ENCODE data around the gene HBG2.

The HBG2 gene

GRCh38 chr11:5234381-5234834 lies 20.2 kb downstream of the HBG2 start, which contains the start of gene HBD:
HBD (minus strand) TSS chr11:5234483; CDS start chr11:5234433, 50 bp downstream.
- Histone ChIP-seq H3K9me3 (ENCODE audit: severe bottlenecking) (no peaks in the 10 kb centered on the region), H3K36me3 (ENCODE audit: low read depth) (no peaks in the 10 kb centered on the region), H3K27ac (ENCODE audit: poor library complexity, severe bottlenecking) (no peak within 1 kb of the TSS), H3K4me1 (ENCODE audit: insufficient read depth, poor library complexity, severe bottlenecking) (no peaks in the 10 kb centered on the region), H3K27me3 (ENCODE audit: insufficient read depth, poor library complexity, severe bottlenecking) (peaks cover 4% of the 10 kb centered on the region), H3K4me3 (ENCODE audit: severe bottlenecking) (no peak within 1 kb of the TSS)
- DNase-seq (ENCODE audit: low spot score) = no peak
- TF ChIP-seq, protein P1, sequence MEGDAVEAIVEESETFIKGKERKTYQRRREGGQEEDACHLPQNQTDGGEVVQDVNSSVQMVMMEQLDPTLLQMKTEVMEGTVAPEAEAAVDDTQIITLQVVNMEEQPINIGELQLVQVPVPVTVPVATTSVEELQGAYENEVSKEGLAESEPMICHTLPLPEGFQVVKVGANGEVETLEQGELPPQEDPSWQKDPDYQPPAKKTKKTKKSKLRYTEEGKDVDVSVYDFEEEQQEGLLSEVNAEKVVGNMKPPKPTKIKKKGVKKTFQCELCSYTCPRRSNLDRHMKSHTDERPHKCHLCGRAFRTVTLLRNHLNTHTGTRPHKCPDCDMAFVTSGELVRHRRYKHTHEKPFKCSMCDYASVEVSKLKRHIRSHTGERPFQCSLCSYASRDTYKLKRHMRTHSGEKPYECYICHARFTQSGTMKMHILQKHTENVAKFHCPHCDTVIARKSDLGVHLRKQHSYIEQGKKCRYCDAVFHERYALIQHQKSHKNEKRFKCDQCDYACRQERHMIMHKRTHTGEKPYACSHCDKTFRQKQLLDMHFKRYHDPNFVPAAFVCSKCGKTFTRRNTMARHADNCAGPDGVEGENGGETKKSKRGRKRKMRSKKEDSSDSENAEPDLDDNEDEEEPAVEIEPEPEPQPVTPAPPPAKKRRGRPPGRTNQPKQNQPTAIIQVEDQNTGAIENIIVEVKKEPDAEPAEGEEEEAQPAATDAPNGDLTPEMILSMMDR (IDR thresholded peaks at IDR 0.05; ENCODE audit: poor library complexity, severe bottlenecking) = no peak
- no peak for ATAC-seq (ENCODE audit: low read depth)

GRCh38 chr11:5233307-5233706 lies 21.3 kb downstream of the HBG2 start:
- DNase-seq (ENCODE audit: low spot score) (no peak), ATAC-seq (ENCODE audit: low read depth) (no peak)
- Histone ChIP-seq H3K36me3 (ENCODE audit: low read depth) (no peaks in the 10 kb centered on the region), H3K4me3 (ENCODE audit: severe bottlenecking) (no peak overlapping the region), H3K27me3 (ENCODE audit: insufficient read depth, poor library complexity, severe bottlenecking) (no peaks in the 10 kb centered on the region), H3K4me1 (ENCODE audit: insufficient read depth, poor library complexity, severe bottlenecking) (no peaks in the 10 kb centered on the region), H3K27ac (ENCODE audit: poor library complexity, severe bottlenecking) (no peak overlapping the region), H3K9me3 (ENCODE audit: severe bottlenecking) (no peaks in the 10 kb centered on the region)
- TF ChIP-seq, protein P1 (IDR thresholded peaks at IDR 0.05; ENCODE audit: poor library complexity, severe bottlenecking) = no peak

DNA sequence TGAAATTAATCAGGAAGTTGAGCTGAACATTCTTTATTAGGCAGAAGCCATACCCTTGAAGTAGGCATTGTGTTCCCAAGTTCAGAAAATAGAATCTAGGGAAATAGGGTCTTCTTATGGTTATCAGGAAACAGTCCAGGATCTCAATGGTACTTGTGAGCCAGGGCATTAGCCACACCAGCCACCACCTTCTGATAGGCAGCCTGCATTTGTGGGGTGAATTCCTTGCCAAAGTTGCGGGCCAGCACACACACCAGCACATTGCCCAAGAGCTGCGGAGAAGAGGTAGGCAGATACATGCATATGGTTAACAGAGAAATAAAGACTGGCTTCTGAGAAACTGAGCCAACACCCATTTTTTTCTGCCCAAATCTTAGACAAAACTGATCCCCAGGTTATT lies 21.8 kb downstream of the HBG2 start:
- ATAC-seq (ENCODE audit: low read depth) (no peak), DNase-seq (ENCODE audit: low spot score) (no peak)
- Histone ChIP-seq H3K27me3 (ENCODE audit: insufficient read depth, poor library complexity, severe bottlenecking) (no peaks in the 10 kb centered on the region), H3K4me3 (ENCODE audit: severe bottlenecking) (no peak overlapping the region), H3K9me3 (ENCODE audit: severe bottlenecking) (no peaks in the 10 kb centered on the region), H3K4me1 (ENCODE audit: insufficient read depth, poor library complexity, severe bottlenecking) (no peaks in the 10 kb centered on the region), H3K36me3 (ENCODE audit: low read depth) (no peaks in the 10 kb centered on the region), H3K27ac (ENCODE audit: poor library complexity, severe bottlenecking) (no peak overlapping the region)
- TF ChIP-seq, protein P1 (IDR thresholded peaks at IDR 0.05; ENCODE audit: poor library complexity, severe bottlenecking) = no peak

DNA sequence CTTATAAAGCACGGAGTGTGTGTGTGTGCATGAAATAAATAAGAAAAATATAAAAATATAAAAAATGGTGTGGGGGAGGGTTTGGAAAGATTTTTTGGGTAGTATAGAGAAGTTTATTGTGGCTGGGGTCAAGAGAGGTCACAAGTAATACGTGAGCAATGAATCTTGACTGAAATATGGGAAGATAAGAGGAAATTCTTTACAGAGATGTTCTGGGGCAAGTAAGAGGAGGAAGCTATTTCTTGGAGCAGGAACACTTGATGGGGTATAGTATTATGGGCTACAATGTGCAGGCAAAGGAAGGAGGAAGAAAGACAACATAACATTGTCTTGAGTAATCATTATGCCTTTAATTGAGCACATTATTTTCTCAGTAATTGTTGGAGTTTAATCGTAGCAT lies 22.4 kb downstream of the HBG2 start:
- H3K36me3 ChIP-seq (ENCODE audit: low read depth) = no peaks in the 10 kb centered on the region
- ATAC-seq (ENCODE audit: low read depth) (no peak), DNase-seq (ENCODE audit: low spot score) (no peak)
- no peak overlapping the region for H3K27ac ChIP-seq (ENCODE audit: poor library complexity, severe bottlenecking)
- no peaks in the 10 kb centered on the region for H3K4me1 ChIP-seq (ENCODE audit: insufficient read depth, poor library complexity, severe bottlenecking)
- no peaks in the 10 kb centered on the region for H3K9me3 ChIP-seq (ENCODE audit: severe bottlenecking)
- no peak overlapping the region for H3K4me3 ChIP-seq (ENCODE audit: severe bottlenecking)
- H3K27me3 ChIP-seq (ENCODE audit: insufficient read depth, poor library complexity, severe bottlenecking) = no peaks in the 10 kb centered on the region
- TF ChIP-seq, protein P1 (IDR thresholded peaks at IDR 0.05; ENCODE audit: poor library complexity, severe bottlenecking) = no peak

DNA sequence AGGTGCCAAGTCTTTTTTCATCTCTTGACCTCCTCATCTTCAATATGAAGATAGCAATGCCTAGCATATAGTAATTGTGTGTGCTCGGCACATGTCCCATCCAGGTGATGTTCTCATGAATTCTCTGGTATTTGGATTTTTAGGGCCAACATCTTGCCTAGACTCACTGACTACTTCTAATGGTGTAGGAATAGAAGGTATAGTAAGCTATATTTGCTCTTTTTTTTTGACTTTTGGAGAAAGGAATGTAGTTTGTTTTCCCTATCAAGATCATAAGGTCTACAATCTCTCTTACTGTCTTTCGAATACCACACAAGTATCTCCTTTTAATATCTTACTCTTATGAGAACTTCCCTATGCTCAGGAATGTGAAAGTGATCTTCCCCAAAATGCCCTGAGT lies 23.5 kb downstream of the HBG2 start:
- ATAC-seq (ENCODE audit: low read depth) (no peak), DNase-seq (ENCODE audit: low spot score) (no peak)
- H3K27me3 ChIP-seq (ENCODE audit: insufficient read depth, poor library complexity, severe bottlenecking) = no peaks in the 10 kb centered on the region
- H3K27ac ChIP-seq (ENCODE audit: poor library complexity, severe bottlenecking) = no peak overlapping the region
- TF ChIP-seq, protein P1 (IDR thresholded peaks at IDR 0.05; ENCODE audit: poor library complexity, severe bottlenecking) = no peak
- no peaks in the 10 kb centered on the region for H3K9me3 ChIP-seq (ENCODE audit: severe bottlenecking)
- no peak overlapping the region for H3K4me3 ChIP-seq (ENCODE audit: severe bottlenecking)
- no peaks in the 10 kb centered on the region for H3K4me1 ChIP-seq (ENCODE audit: insufficient read depth, poor library complexity, severe bottlenecking)
- no peaks in the 10 kb centered on the region for H3K36me3 ChIP-seq (ENCODE audit: low read depth)
